WTC11 (cell line): ENCODE data around the gene MAGI2. TPM values are rescaled to one million over a fixed set of nuclear protein-coding genes. Genes with fewer than 3 reads are reported as not detected.

ENCODE experiments used
- ATAC-seq: fragments of 200-7000 bp; cut with Tn5 transposase; 2 replicates; pipeline ENCODE4 v1.10.0; 2021; ENCODE audit warnings: mild to moderate bottlenecking, moderate library complexity
- CTCF ChIA-PET: fragments of 300-600 bp; sonication (Branson Sonifier 250); formaldehyde crosslinking; loops from one replicate; lab custom pipeline; 2021; ENCODE audit warnings: antibody characterized with exemption; lab: Charles Lee
- POLR2A ChIA-PET: fragments of 350-600 bp; sonication (Branson Sonifier 250); formaldehyde crosslinking; loops from one replicate; lab custom pipeline; 2021; ENCODE audit warnings: antibody characterized with exemption; lab: Charles Lee
- DNase-seq: peaks from one replicate; pipeline ENCODE4 v3.0.0; 2021; ENCODE audit warnings: low spot score
- H3K27ac Mint-ChIP-seq: 2 replicates; pipeline ENCODE4 v1.8.0; 2021; ENCODE audit warnings: mixed read lengths
- H3K27me3 Mint-ChIP-seq: 2 replicates; pipeline ENCODE4 v1.8.0; 2021; ENCODE audit warnings: low read depth, mild to moderate bottlenecking, moderate library complexity, mixed read lengths
- H3K36me3 Mint-ChIP-seq: 2 replicates; pipeline ENCODE4 v1.8.0; 2021; ENCODE audit warnings: mixed read lengths
- H3K4me1 Mint-ChIP-seq: 2 replicates; pipeline ENCODE4 v1.8.0; 2022; ENCODE audit warnings: mixed read lengths
- H3K4me3 Mint-ChIP-seq: 2 replicates; pipeline ENCODE4 v1.8.0; 2021; ENCODE audit warnings: mild to moderate bottlenecking, moderate library complexity, mixed read lengths
- H3K9me3 Mint-ChIP-seq: 2 replicates; pipeline ENCODE4 v1.8.0; 2021; ENCODE audit warnings: mixed read lengths
- KAT7 ChIP-seq: sonication (generic); formaldehyde crosslinking; IDR thresholded peaks from 2 replicates; pipeline ENCODE4 v1.8.1; 2023; ENCODE audit warnings: missing genetic modification reagents, mild to moderate bottlenecking, borderline replicate concordance
- MXD4 ChIP-seq: fragments of 250-450 bp; sonication (Bioruptor Pico); IDR thresholded peaks from 2 replicates; pipeline ENCODE4 v1.8.0; 2021; ENCODE audit warnings: mild to moderate bottlenecking, moderate library complexity, borderline replicate concordance
- OVOL2 ChIP-seq: fragments of 250-450 bp; sonication (Bioruptor Pico); IDR thresholded peaks from 2 replicates; pipeline ENCODE4 v1.9.0; 2021; ENCODE audit warnings: mild to moderate bottlenecking, borderline replicate concordance
- TEAD4 ChIP-seq: sonication (generic); formaldehyde crosslinking; IDR thresholded peaks from 2 replicates; pipeline ENCODE4 v1.8.0; 2022; ENCODE audit warnings: mild to moderate bottlenecking, missing genetic modification reagents
- total RNA-seq: library from RNA; stranded (reverse); gene quantifications from 3 replicates; pipeline ENCODE4 v1.2.3, GENCODE V29; 2021
- TF ChIP-seq, protein P1 (sequence below): sonication (generic); formaldehyde crosslinking; IDR thresholded peaks from 2 replicates; pipeline ENCODE4 v1.8.1; 2023; ENCODE audit warnings: mild to moderate bottlenecking, missing genetic modification reagents
- TF ChIP-seq, protein P2 (sequence below): sonication (generic); formaldehyde crosslinking; IDR thresholded peaks from 2 replicates; pipeline ENCODE4 v1.8.1; 2022; ENCODE audit warnings: missing genetic modification reagents, borderline replicate concordance
- TF ChIP-seq, protein P3 (sequence below): sonication (generic); formaldehyde crosslinking; IDR thresholded peaks from 2 replicates; pipeline ENCODE4 v1.8.0; 2023; ENCODE audit warnings: missing genetic modification reagents
- TF ChIP-seq, protein P4 (sequence below): sonication (generic); formaldehyde crosslinking; IDR thresholded peaks from 2 replicates; pipeline ENCODE4 v1.8.0; 2023; ENCODE audit warnings: missing genetic modification reagents, mild to moderate bottlenecking, borderline replicate concordance
- TF ChIP-seq, protein P5 (sequence below): sonication (generic); formaldehyde crosslinking; IDR thresholded peaks from 2 replicates; pipeline ENCODE4 v1.8.1; 2022; ENCODE audit warnings: mild to moderate bottlenecking, moderate library complexity, missing genetic modification reagents
- TF ChIP-seq, protein P6 (sequence below): sonication (generic); formaldehyde crosslinking; IDR thresholded peaks from 2 replicates; pipeline ENCODE4 v1.8.1; 2023; ENCODE audit warnings: mild to moderate bottlenecking, missing genetic modification reagents, moderate library complexity
- TF ChIP-seq, protein P7 (sequence below): sonication (generic); formaldehyde crosslinking; IDR thresholded peaks from 2 replicates; pipeline ENCODE4 v1.8.1; 2023; ENCODE audit warnings: mild to moderate bottlenecking, missing genetic modification reagents
- TF ChIP-seq, protein P8 (sequence below): fragments of 200-600 bp; IDR thresholded peaks from 2 replicates; pipeline ENCODE4 v1.8.0; 2022; ENCODE audit warnings: antibody characterized with exemption

Gene MAGI2
- total RNA-seq, 1 experiment from 2014 or later = 26.6 TPM

DNA sequence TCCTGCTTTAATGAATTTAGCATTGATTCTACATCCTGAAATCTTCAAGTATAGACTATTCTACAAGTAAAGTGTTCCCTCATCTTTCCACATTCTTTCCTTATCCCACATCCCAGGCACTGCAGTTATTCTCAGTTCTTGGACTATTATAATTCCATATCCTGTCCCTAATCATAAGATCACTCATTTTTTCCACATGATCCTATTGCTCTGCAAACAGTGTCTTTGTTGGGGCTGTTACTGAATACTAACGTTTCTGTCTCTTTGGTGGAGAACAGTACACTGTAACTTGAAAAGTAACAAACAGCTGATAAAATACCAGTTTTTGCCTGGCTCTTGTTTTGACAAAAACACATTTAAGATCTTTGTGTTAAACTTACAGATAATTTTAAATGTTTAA lies 769.9 kb downstream of the MAGI2 start:
- no peaks in the 10 kb centered on the region for H3K9me3 Mint-ChIP-seq
- H3K27ac Mint-ChIP-seq = no peak overlapping the region
- ChIA-PET CTCF (no interaction called here), POLR2A (no interaction called here)
- DNase-seq (no peak), ATAC-seq (no peak)
- no peaks in the 10 kb centered on the region for H3K36me3 Mint-ChIP-seq
- TF ChIP-seq, protein P1, sequence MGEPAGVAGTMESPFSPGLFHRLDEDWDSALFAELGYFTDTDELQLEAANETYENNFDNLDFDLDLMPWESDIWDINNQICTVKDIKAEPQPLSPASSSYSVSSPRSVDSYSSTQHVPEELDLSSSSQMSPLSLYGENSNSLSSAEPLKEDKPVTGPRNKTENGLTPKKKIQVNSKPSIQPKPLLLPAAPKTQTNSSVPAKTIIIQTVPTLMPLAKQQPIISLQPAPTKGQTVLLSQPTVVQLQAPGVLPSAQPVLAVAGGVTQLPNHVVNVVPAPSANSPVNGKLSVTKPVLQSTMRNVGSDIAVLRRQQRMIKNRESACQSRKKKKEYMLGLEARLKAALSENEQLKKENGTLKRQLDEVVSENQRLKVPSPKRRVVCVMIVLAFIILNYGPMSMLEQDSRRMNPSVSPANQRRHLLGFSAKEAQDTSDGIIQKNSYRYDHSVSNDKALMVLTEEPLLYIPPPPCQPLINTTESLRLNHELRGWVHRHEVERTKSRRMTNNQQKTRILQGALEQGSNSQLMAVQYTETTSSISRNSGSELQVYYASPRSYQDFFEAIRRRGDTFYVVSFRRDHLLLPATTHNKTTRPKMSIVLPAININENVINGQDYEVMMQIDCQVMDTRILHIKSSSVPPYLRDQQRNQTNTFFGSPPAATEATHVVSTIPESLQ = no peak
- no peak for TF ChIP-seq OVOL2 (CRISPR knock-in tag)
- TF ChIP-seq, protein P2, sequence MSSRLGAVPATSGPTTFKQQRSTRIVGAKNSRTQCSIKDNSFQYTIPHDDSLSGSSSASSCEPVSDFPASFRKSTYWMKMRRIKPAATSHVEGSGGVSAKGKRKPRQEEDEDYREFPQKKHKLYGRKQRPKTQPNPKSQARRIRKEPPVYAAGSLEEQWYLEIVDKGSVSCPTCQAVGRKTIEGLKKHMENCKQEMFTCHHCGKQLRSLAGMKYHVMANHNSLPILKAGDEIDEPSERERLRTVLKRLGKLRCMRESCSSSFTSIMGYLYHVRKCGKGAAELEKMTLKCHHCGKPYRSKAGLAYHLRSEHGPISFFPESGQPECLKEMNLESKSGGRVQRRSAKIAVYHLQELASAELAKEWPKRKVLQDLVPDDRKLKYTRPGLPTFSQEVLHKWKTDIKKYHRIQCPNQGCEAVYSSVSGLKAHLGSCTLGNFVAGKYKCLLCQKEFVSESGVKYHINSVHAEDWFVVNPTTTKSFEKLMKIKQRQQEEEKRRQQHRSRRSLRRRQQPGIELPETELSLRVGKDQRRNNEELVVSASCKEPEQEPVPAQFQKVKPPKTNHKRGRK (CRISPR knock-in tag) = no peak
- no peak for TF ChIP-seq TEAD4 (CRISPR knock-in tag)
- TF ChIP-seq, protein P3, sequence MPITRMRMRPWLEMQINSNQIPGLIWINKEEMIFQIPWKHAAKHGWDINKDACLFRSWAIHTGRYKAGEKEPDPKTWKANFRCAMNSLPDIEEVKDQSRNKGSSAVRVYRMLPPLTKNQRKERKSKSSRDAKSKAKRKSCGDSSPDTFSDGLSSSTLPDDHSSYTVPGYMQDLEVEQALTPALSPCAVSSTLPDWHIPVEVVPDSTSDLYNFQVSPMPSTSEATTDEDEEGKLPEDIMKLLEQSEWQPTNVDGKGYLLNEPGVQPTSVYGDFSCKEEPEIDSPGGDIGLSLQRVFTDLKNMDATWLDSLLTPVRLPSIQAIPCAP (CRISPR knock-in tag) = no peak
- TF ChIP-seq KAT7 (CRISPR knock-in tag) = no peak
- TF ChIP-seq, protein P4, sequence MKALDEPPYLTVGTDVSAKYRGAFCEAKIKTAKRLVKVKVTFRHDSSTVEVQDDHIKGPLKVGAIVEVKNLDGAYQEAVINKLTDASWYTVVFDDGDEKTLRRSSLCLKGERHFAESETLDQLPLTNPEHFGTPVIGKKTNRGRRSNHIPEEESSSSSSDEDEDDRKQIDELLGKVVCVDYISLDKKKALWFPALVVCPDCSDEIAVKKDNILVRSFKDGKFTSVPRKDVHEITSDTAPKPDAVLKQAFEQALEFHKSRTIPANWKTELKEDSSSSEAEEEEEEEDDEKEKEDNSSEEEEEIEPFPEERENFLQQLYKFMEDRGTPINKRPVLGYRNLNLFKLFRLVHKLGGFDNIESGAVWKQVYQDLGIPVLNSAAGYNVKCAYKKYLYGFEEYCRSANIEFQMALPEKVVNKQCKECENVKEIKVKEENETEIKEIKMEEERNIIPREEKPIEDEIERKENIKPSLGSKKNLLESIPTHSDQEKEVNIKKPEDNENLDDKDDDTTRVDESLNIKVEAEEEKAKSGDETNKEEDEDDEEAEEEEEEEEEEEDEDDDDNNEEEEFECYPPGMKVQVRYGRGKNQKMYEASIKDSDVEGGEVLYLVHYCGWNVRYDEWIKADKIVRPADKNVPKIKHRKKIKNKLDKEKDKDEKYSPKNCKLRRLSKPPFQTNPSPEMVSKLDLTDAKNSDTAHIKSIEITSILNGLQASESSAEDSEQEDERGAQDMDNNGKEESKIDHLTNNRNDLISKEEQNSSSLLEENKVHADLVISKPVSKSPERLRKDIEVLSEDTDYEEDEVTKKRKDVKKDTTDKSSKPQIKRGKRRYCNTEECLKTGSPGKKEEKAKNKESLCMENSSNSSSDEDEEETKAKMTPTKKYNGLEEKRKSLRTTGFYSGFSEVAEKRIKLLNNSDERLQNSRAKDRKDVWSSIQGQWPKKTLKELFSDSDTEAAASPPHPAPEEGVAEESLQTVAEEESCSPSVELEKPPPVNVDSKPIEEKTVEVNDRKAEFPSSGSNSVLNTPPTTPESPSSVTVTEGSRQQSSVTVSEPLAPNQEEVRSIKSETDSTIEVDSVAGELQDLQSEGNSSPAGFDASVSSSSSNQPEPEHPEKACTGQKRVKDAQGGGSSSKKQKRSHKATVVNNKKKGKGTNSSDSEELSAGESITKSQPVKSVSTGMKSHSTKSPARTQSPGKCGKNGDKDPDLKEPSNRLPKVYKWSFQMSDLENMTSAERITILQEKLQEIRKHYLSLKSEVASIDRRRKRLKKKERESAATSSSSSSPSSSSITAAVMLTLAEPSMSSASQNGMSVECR (CRISPR knock-in tag) = no peak
- TF ChIP-seq, protein P5, sequence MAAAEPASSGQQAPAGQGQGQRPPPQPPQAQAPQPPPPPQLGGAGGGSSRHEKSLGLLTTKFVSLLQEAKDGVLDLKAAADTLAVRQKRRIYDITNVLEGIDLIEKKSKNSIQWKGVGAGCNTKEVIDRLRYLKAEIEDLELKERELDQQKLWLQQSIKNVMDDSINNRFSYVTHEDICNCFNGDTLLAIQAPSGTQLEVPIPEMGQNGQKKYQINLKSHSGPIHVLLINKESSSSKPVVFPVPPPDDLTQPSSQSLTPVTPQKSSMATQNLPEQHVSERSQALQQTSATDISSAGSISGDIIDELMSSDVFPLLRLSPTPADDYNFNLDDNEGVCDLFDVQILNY (CRISPR knock-in tag) = no peak
- TF ChIP-seq, protein P6, sequence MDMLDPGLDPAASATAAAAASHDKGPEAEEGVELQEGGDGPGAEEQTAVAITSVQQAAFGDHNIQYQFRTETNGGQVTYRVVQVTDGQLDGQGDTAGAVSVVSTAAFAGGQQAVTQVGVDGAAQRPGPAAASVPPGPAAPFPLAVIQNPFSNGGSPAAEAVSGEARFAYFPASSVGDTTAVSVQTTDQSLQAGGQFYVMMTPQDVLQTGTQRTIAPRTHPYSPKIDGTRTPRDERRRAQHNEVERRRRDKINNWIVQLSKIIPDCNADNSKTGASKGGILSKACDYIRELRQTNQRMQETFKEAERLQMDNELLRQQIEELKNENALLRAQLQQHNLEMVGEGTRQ (CRISPR knock-in tag) = no peak
- TF ChIP-seq, protein P7, sequence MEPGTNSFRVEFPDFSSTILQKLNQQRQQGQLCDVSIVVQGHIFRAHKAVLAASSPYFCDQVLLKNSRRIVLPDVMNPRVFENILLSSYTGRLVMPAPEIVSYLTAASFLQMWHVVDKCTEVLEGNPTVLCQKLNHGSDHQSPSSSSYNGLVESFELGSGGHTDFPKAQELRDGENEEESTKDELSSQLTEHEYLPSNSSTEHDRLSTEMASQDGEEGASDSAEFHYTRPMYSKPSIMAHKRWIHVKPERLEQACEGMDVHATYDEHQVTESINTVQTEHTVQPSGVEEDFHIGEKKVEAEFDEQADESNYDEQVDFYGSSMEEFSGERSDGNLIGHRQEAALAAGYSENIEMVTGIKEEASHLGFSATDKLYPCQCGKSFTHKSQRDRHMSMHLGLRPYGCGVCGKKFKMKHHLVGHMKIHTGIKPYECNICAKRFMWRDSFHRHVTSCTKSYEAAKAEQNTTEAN (CRISPR knock-in tag) = no peak
- TF ChIP-seq MXD4 (CRISPR knock-in tag) = no peak
- TF ChIP-seq, protein P8, sequence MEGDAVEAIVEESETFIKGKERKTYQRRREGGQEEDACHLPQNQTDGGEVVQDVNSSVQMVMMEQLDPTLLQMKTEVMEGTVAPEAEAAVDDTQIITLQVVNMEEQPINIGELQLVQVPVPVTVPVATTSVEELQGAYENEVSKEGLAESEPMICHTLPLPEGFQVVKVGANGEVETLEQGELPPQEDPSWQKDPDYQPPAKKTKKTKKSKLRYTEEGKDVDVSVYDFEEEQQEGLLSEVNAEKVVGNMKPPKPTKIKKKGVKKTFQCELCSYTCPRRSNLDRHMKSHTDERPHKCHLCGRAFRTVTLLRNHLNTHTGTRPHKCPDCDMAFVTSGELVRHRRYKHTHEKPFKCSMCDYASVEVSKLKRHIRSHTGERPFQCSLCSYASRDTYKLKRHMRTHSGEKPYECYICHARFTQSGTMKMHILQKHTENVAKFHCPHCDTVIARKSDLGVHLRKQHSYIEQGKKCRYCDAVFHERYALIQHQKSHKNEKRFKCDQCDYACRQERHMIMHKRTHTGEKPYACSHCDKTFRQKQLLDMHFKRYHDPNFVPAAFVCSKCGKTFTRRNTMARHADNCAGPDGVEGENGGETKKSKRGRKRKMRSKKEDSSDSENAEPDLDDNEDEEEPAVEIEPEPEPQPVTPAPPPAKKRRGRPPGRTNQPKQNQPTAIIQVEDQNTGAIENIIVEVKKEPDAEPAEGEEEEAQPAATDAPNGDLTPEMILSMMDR = no peak
- H3K27me3 Mint-ChIP-seq = no peaks in the 10 kb centered on the region
- no peak overlapping the region for H3K4me3 Mint-ChIP-seq
- H3K4me1 Mint-ChIP-seq = peaks cover 18% of the 10 kb centered on the region
